H1 (cell line): ENCODE measurements around the gene RAB40B.

Experiments used
- EGR1 ChIP-seq: IDR thresholded peaks from 2 replicates; pipeline ENCODE4 v1.6.1; 2011; ENCODE audit warnings: low read depth, low read length, borderline replicate concordance
- RBBP5 ChIP-seq: IDR thresholded peaks from 2 replicates; pipeline ENCODE4 v1.7.1; 2012; ENCODE audit warnings: low read depth, mild to moderate bottlenecking, inconsistent platforms, low read length, moderate library complexity, borderline replicate concordance
- RXRA ChIP-seq: IDR thresholded peaks from 2 replicates; pipeline ENCODE4 v1.6.1; 2011; ENCODE audit warnings: low read depth, mild to moderate bottlenecking, low read length, moderate library complexity; ENCODE audit not compliant: insufficient read depth

- TF ChIP-seq RBBP5 = no peak
- no peak for TF ChIP-seq RXRA
- no peak for TF ChIP-seq EGR1
Observed at GRCh38 chr17:82658796-82659452, 39.6 kb downstream of the RAB40B start.
